ENCODE measurements around the gene CGB2. TPM values are rescaled to one million over a fixed set of nuclear protein-coding genes. Genes with fewer than 3 reads are reported as not detected.
A peak's percentile ranks its signal among the peaks of the same experiment; 100 is the strongest.

CGB2 gene
- total and polyA plus RNA-seq, 2 donors: not detected

DNA sequence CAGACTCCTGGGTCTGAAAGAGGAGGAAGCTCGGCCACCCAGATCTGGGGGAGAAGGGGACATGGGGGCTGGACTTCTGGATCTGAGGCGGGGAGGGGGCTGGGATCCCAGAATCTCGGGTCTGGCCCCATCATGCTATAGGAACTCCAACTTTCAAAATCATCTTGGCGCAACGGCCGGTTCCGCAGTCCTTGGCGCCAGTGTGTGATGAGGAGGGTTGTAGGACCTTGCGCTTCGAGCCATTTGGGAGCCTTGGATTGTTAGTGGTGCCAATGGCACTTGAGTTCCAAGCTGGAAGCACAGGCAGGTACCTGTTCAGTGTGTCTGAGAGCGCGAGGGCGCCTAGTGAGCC lies 37.7 kb upstream of the CGB2 start:
- WGBS: 1% methylated on average over 13 of the region's 13 CpGs
- Histone ChIP-seq H3K4me1 (ENCODE audit: insufficient read depth) (peaks cover 3% of the 10 kb centered on the region), H3K36me3 (ENCODE audit: insufficient read depth) (no peaks in the 10 kb centered on the region), H3K27ac (ENCODE audit: low read depth) (peak overlapping the region; percentile 68), H3K4me3 (ENCODE audit: low read depth, low read length) (peak overlapping the region; percentile 49)
- no peak for DNase-seq (ENCODE audit: extremely low spot score)

DNA sequence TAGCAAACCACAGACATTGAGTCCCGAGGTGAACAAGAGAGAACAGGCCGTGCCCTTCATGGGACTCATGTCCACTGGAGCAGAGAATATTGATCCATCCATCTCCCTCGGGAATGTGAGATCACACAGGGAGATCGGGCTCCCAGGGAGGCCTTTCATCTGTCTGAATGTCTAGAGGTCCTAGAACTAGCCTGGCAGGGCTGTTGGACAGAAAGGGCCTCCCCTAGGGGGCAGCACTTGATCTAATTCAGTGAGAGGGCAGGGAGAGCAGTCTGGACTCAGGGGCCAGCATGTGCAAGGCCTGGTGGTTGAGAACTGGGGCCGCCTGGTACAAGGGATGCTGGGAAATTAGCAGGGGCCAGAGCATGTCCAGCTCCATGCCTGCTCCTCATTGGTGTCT lies 33.7 kb upstream of the CGB2 start:
- 79% methylated on average over 5 of the region's 5 CpGs for WGBS
- Histone ChIP-seq H3K27ac (ENCODE audit: low read depth) (no peak overlapping the region), H3K4me1 (ENCODE audit: insufficient read depth) (no peaks in the 10 kb centered on the region), H3K4me3 (ENCODE audit: low read depth, low read length) (no peak overlapping the region), H3K36me3 (ENCODE audit: insufficient read depth) (no peaks in the 10 kb centered on the region)
- DNase-seq (ENCODE audit: extremely low spot score): no peak

DNA sequence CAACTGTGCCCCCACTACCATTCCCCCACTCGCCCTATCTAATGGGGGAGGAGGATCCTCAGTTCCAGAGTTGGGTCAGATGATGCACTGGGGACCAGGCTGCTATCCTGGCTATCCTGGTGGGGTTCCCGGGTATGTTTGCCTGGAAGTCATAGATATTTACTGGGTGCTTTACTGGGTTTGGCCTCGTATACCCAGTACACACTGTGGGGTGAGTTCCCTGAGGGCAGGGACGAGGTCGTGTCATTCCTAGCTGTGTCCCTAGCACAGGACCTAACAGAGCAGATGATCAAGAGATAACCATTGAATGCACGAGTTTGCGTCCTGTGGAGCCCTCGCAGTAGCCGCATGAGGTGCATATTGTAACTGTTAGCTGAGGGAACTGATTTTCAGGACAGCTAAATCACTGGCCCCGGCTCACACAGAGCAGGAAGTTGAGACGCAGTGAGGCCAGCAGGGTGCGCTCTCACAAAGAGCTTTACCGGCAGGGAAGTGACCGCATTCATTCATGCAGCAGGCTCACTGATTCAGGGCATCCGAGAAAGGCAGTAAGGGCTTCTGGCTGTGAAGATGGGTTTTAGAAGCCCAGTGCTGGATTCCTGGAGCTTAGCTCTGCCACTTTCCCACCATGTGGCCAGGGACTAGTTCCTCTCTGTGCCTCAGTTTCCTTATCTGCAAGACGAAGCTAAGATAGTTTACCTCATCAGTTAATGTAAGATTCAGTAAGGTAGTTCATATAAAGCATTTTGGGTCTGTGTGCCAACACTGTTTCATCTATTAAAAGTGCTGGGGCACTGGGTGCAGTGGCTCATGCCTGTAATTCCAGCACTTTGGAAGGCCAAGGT lies 32.0 kb upstream of the CGB2 start:
- no peak overlapping the region for H3K4me3 ChIP-seq (ENCODE audit: low read depth, low read length)
- WGBS: 58% methylated on average over 16 of the region's 16 CpGs
- H3K27ac ChIP-seq (ENCODE audit: low read depth): no peak overlapping the region
- DNase-seq (ENCODE audit: extremely low spot score): no peak
- H3K36me3 ChIP-seq (ENCODE audit: insufficient read depth): no peaks in the 10 kb centered on the region
- no peaks in the 10 kb centered on the region for H3K4me1 ChIP-seq (ENCODE audit: insufficient read depth)

DNA sequence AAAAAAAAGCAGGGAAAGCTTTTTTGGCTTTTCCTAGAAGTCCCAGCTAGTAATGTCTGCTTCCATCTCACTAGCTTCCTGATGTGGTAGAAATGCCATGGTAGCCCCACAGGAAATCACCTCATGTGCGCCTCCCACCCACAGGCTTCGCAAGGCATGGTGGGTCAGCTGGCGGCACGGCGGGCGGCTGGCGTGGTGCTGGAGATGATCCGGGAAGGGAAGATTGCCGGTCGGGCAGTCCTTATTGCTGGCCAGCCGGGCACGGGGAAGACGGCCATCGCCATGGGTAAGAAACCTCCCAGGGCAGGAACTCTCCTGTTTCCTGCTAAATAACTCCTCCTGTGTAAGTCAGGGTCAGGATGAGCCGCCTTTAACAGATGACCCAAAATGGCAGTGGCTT lies 27.6 kb upstream of the CGB2 start:
- no peaks in the 10 kb centered on the region for H3K4me1 ChIP-seq (ENCODE audit: insufficient read depth)
- DNase-seq (ENCODE audit: extremely low spot score): no peak
- H3K4me3 ChIP-seq (ENCODE audit: low read depth, low read length): no peak overlapping the region
- H3K36me3 ChIP-seq (ENCODE audit: insufficient read depth): peaks cover 2% of the 10 kb centered on the region
- no peak overlapping the region for H3K27ac ChIP-seq (ENCODE audit: low read depth)
- 98% methylated on average over 15 of the region's 15 CpGs for WGBS

DNA sequence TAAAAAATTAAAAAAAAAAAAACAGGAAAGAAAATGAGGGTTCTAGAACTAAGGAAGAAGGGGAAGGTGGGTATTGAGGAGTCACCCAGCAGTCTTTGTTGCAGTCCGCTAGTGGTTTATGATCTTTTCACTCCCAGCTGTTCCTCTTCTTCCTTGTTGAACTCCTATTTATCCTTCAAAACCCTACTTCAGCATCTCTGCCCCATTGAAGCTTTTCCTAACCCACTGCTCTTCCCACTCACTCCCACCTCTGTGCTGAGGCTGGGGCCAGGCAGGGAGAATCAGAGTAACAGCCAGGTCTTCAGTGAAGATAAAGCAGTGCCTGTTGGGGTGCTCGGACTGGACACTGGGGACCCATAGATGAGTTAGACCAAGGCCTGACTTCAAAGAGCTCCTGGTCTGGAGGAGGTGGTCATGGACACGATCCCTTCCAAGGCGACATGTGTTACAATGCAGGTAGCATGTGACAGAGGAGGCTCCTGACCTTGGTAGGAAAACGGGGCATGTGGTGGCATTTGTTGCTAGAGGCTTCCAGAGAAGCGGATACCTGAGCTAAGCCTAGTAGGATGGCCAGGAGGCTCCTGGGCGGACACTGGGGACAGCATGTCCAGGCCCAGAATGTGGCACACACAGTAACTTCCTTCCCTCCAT lies 26.6 kb upstream of the CGB2 start:
- no peaks in the 10 kb centered on the region for H3K4me1 ChIP-seq (ENCODE audit: insufficient read depth)
- no peak for DNase-seq (ENCODE audit: extremely low spot score)
- H3K4me3 ChIP-seq (ENCODE audit: low read depth, low read length): no peak overlapping the region
- WGBS: 94% methylated on average over 7 of the region's 7 CpGs
- no peak overlapping the region for H3K27ac ChIP-seq (ENCODE audit: low read depth)
- peaks cover 2% of the 10 kb centered on the region for H3K36me3 ChIP-seq (ENCODE audit: insufficient read depth)

DNA sequence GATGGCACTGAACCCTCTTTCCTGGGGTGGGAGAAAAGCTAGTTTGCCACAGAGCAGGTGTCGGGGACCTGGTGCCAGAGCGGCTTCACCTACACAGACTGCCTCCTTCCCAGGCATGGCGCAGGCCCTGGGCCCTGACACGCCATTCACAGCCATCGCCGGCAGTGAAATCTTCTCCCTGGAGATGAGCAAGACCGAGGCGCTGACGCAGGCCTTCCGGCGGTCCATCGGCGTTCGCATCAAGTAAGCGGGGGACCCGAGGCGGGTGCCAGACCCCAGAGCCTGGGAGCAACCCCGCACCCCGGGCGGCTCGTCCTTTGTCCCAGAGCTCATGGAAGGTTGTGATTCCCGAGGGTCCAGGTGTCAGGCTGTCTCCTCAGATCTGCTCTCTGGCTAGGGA lies 24.8 kb upstream of the CGB2 start:
- Histone ChIP-seq H3K4me3 (ENCODE audit: low read depth, low read length) (no peak overlapping the region), H3K36me3 (ENCODE audit: insufficient read depth) (peaks cover 2% of the 10 kb centered on the region), H3K4me1 (ENCODE audit: insufficient read depth) (no peaks in the 10 kb centered on the region), H3K27ac (ENCODE audit: low read depth) (no peak overlapping the region)
- no peak for DNase-seq (ENCODE audit: extremely low spot score)
- WGBS: 97% methylated on average over 22 of the region's 22 CpGs

DNA sequence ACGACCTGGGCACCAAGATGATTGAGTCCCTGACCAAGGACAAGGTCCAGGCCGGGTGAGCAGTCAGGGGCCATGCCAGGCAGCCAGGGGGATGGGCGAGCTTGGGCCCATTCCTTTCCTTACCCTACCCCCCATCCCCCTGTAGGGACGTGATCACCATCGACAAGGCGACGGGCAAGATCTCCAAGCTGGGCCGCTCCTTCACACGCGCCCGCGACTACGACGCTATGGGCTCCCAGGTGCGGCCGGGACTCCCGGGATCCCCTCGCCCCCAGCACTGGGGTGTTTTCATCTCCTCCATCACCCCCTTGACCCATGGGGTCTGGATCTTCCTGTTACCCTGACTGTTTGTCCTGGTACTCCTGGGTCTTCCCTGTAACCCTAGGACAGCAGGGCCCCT lies 21.9 kb upstream of the CGB2 start:
- Histone ChIP-seq H3K36me3 (ENCODE audit: insufficient read depth) (peaks cover 2% of the 10 kb centered on the region), H3K27ac (ENCODE audit: low read depth) (no peak overlapping the region)

DNA sequence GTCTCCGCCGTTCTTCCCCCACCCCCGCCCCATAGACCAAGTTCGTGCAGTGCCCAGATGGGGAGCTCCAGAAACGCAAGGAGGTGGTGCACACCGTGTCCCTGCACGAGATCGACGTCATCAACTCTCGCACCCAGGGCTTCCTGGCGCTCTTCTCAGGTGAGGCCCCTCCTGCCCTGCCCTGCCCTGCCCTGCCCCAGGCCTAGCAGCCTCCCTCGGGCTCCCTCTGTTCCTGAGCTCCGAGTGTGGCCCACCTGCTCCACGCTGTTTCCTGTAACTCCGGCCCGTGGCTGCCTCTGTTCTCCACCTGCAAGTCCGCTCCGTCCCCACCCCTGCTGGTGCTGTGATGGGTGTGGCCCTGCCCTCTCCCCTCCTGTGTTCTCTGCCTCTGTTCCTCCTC lies 21.2 kb upstream of the CGB2 start:
- no peaks in the 10 kb centered on the region for H3K36me3 ChIP-seq (ENCODE audit: insufficient read depth)
- WGBS: 91% methylated on average over 18 of the region's 18 CpGs

More for the DNA sequence above, 21.9 kb upstream of the CGB2 start:
- no peak for DNase-seq (ENCODE audit: extremely low spot score)
- 96% methylated on average over 18 of the region's 18 CpGs for WGBS
- Histone ChIP-seq H3K4me1 (ENCODE audit: insufficient read depth) (no peaks in the 10 kb centered on the region), H3K4me3 (ENCODE audit: low read depth, low read length) (no peak overlapping the region)

DNA sequence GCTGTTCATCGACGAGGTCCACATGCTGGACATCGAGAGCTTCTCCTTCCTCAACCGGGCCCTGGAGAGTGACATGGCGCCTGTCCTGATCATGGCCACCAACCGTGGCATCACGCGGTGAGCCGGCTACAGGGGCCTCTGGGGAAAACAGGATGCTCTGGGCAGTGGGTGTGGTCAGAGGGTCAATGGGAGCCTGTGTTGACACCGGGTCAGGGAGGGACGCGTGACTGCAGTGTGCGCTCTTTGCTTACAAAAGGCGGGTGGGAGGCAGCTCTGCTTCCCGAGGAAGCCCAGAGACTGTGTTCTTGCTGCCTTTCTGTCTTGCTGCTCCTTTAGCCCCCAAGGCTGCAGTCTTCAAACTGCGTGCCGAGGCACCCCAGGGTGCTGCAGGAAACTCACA lies 20.5 kb upstream of the CGB2 start:
- H3K36me3 ChIP-seq (ENCODE audit: insufficient read depth): peaks cover 2% of the 10 kb centered on the region
- H3K4me3 ChIP-seq (ENCODE audit: low read depth, low read length): no peak overlapping the region
- WGBS: 90% methylated on average over 17 of the region's 17 CpGs
- no peak for DNase-seq (ENCODE audit: extremely low spot score)
- H3K4me1 ChIP-seq (ENCODE audit: insufficient read depth): no peaks in the 10 kb centered on the region
- no peak overlapping the region for H3K27ac ChIP-seq (ENCODE audit: low read depth)

More for the DNA sequence above, 21.2 kb upstream of the CGB2 start:
- Histone ChIP-seq H3K27ac (ENCODE audit: low read depth) (no peak overlapping the region), H3K4me3 (ENCODE audit: low read depth, low read length) (no peak overlapping the region), H3K4me1 (ENCODE audit: insufficient read depth) (no peaks in the 10 kb centered on the region)
- DNase-seq (ENCODE audit: extremely low spot score): no peak

DNA sequence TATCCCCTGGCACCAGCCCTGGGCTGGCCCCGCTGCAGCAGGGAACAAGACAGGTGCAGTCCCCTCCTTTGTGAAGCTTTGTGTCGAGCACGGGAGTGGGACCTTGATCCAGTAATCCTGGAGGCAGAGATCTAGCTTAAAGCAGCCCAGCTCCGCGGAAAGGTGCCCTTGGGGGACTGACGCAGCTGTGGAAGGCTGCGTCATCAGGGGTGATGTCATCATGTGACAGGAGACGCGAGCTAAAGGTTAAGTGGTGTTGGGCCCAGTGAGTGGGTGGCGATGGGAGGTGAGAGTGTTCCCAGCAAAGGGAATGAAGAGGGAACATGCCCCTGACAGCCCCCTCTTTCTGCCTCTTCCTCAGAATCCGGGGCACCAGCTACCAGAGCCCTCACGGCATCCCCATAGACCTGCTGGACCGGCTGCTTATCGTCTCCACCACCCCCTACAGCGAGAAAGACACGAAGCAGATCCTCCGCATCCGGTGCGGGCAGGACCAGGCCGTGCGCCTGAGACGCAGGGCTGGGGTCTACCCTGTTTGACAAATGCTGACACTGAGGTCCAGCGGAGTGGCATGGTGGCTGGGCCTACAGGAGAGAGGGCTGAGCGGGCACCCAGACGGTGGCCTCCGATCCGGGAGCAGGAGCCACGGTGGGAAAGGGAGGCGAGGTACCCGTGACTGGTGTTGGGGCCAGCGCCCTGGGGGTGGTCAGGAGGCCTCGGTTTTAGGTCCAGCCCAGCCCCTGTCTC lies 17.4 kb upstream of the CGB2 start:
- 92% methylated on average over 32 of the region's 32 CpGs for WGBS
- H3K36me3 ChIP-seq (ENCODE audit: insufficient read depth): peaks cover 2% of the 10 kb centered on the region
- H3K4me1 ChIP-seq (ENCODE audit: insufficient read depth): no peaks in the 10 kb centered on the region
- H3K27ac ChIP-seq (ENCODE audit: low read depth): no peak overlapping the region
- no peak overlapping the region for H3K4me3 ChIP-seq (ENCODE audit: low read depth, low read length)
- DNase-seq (ENCODE audit: extremely low spot score): no peak

DNA sequence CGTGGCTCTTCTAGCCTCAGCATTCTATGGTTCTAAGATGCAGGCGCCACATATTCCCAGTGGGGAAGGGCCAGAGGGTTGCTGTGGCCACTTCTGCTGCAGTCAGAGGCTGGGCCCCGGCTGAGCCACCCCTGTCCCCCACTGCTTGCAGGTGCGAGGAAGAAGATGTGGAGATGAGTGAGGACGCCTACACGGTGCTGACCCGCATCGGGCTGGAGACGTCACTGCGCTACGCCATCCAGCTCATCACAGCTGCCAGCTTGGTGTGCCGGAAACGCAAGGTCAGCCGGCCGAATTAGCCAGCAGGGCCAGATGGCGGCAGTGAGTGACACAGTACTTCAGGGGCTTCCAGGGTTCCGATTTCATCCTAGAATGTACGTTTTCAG lies 16.8 kb upstream of the CGB2 start:
- no peak overlapping the region for H3K27ac ChIP-seq (ENCODE audit: low read depth)
- H3K4me1 ChIP-seq (ENCODE audit: insufficient read depth): no peaks in the 10 kb centered on the region
- no peak overlapping the region for H3K4me3 ChIP-seq (ENCODE audit: low read depth, low read length)
- WGBS: 94% methylated on average over 18 of the region's 18 CpGs
- DNase-seq (ENCODE audit: extremely low spot score): no peak
- H3K36me3 ChIP-seq (ENCODE audit: insufficient read depth): peaks cover 2% of the 10 kb centered on the region

DNA sequence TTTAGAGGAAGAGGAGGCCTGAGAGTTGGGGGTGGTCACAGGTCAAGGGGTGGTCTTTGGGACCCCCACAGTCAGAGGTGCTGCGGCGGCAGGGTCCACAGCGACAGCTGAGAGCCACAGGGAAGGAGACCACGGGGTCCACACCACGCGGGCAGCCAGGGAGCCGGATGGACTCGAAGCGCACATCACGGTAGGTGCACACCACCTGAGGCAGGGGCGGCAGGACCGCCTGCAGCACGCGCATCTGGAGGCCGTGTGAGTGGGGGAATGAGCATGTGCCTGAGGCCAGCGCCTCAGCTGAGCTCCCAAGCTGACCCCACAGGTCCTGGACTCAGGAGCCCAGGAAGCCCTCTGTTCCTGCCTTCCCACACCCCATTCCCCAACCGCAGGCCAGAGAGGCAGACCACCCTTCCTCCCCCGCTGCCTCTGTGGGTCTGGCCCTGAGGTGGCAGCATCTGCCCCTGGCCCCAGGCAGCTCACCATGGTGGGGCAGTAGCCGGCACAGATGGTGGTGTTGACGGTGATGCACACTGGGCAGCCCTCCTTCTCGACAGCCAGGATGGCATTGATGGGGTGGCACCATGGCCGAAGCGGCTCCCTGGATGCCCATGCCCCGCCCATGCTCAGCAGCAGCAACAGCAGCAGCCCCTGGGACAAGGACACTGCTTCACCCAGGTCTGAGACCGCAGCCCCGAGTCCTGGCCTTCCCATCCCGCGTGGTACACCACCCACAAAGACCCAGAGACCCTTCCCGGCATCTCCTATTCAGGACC lies 15.4 kb upstream of the CGB2 start:
- H3K4me3 ChIP-seq (ENCODE audit: low read depth, low read length): no peak overlapping the region
- DNase-seq (ENCODE audit: extremely low spot score): no peak
- no peak overlapping the region for H3K27ac ChIP-seq (ENCODE audit: low read depth)
- 95% methylated on average over 28 of the region's 29 CpGs for WGBS
- H3K36me3 ChIP-seq (ENCODE audit: insufficient read depth): peaks cover 2% of the 10 kb centered on the region
- no peaks in the 10 kb centered on the region for H3K4me1 ChIP-seq (ENCODE audit: insufficient read depth)

DNA sequence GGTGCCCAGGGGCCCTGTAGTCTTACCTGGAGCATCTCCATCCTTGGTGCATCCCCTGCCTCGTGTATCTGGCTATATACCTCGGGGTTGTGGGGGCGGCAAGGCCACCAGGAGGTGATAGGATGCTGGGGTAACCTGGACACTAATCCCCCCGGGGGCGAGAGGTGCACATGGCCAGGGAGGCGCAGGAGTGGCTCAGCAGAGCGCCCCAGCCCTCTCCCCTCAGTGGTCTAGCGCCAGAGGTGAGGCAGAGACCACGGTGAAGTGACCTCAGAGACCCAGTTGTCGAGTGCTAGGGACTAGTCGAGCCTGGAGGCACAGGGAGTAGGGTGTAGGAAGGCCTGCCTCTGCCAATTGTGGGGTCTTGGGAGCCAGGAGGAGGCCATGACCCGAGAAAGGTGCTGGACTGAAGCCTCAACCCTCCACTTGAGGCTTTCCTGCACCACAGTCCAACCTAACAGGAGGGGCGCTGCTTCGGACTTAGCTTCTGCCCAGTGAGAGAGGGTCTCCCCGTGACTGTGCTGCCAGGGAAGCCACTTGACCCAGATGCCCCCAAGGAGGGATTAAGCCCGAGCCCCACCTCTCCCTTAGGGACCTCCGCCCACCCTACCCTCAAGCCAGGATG lies 14.5 kb upstream of the CGB2 start, which contains the start of gene LHB:
LHB (minus strand) TSS at position 51 of the 625 bp plus-strand sequence; CDS start at position 41, 10 bp downstream.
- 75% methylated on average over 17 of the region's 17 CpGs for WGBS
- H3K27ac ChIP-seq (ENCODE audit: low read depth): no peak within 1 kb of the TSS
- H3K4me1 ChIP-seq (ENCODE audit: insufficient read depth): no peaks in the 10 kb centered on the region
- no peak for DNase-seq (ENCODE audit: extremely low spot score)
- H3K4me3 ChIP-seq (ENCODE audit: low read depth, low read length): peak within 1 kb of the TSS; percentile 44
- peaks cover 2% of the 10 kb centered on the region for H3K36me3 ChIP-seq (ENCODE audit: insufficient read depth)

Measured in urinary bladder (tissue), 4 donors.